NB4 (cell line): Measurements from ENCODE around the gene CFAP299.

Source experiments
- POLR2A ChIP-seq: IDR thresholded peaks from 2 replicates; pipeline ENCODE4 v1.6.1; 2011; ENCODE audit warnings: mild to moderate bottlenecking; ENCODE audit not compliant: insufficient read length; ENCODE audit errors: extremely low read depth
- TF ChIP-seq, protein P1 (sequence below): IDR thresholded peaks from one replicate; pipeline ENCODE4 v1.5.1; 2012; ENCODE audit warnings: low read depth, low read length

DNA sequence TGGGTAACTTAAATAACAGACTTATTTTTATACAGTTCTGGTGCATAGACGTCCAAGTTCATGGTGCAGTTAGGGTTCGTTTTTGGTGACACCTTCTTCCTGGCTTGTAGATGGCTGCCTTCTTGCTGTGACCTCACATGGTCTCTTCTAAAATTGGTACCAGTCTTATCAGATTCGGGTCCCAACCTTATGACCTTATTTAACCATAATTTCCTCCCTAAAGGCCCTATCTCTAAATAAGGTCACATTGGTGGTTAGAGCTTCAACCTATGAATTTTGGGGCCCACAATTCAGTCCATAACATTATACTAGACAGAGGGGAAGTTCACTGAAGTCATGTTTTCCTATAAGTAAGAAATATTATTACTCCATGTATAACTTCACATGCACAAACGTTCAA is 128.0 kb downstream of the CFAP299 start:
- TF ChIP-seq POLR2A: no peak
- TF ChIP-seq, protein P1, sequence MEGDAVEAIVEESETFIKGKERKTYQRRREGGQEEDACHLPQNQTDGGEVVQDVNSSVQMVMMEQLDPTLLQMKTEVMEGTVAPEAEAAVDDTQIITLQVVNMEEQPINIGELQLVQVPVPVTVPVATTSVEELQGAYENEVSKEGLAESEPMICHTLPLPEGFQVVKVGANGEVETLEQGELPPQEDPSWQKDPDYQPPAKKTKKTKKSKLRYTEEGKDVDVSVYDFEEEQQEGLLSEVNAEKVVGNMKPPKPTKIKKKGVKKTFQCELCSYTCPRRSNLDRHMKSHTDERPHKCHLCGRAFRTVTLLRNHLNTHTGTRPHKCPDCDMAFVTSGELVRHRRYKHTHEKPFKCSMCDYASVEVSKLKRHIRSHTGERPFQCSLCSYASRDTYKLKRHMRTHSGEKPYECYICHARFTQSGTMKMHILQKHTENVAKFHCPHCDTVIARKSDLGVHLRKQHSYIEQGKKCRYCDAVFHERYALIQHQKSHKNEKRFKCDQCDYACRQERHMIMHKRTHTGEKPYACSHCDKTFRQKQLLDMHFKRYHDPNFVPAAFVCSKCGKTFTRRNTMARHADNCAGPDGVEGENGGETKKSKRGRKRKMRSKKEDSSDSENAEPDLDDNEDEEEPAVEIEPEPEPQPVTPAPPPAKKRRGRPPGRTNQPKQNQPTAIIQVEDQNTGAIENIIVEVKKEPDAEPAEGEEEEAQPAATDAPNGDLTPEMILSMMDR: no peak
